Naive B cell (primary cell): ENCODE data around the gene FFAR1. TPM values are rescaled to one million over a fixed set of nuclear protein-coding genes. Genes with fewer than 3 reads are reported as not detected.

ENCODE experiments used
- ATAC-seq, 2 donors: fragments of 150-1000 bp; cut with Tn5 transposase; 2 replicates each; pipeline ENCODE4 v1.10.0; 2021; ENCODE audit warnings: low read depth in 2 of 2, mild to moderate bottlenecking in 2 of 2, moderate library complexity in 2 of 2
- DNase-seq: peaks from one replicate; pipeline ENCODE4 v3.0.0; 2022
- H3K27ac Mint-ChIP-seq, 6 donors: one replicate each; pipeline ENCODE4 v1.8.0; 2020 to 2022; ENCODE audit warnings: mild to moderate bottlenecking in 6 of 6, mixed read lengths in 6 of 6, moderate library complexity in 5 of 6, inconsistent platforms in 2 of 6
- H3K27me3 Mint-ChIP-seq, 3 donors: one replicate each; pipeline ENCODE4 v1.8.0; 2021 to 2022; ENCODE audit warnings: mixed read lengths in 3 of 3, mild to moderate bottlenecking in 1 of 3
- H3K36me3 Mint-ChIP-seq, 2 donors: one replicate each; pipeline ENCODE4 v1.8.0; 2020 to 2022; ENCODE audit warnings: mixed read lengths in 2 of 2, inconsistent platforms in 1 of 2, mild to moderate bottlenecking in 1 of 2
- H3K4me1 Mint-ChIP-seq, 3 donors: one replicate each; pipeline ENCODE4 v1.8.0; 2020 to 2022; ENCODE audit warnings: mixed read lengths in 3 of 3, inconsistent platforms in 1 of 3, mild to moderate bottlenecking in 1 of 3, moderate library complexity in 1 of 3
- H3K4me3 Mint-ChIP-seq, 8 donors: one replicate each; pipeline ENCODE4 v1.8.0; 2020 to 2022; ENCODE audit warnings: mild to moderate bottlenecking in 8 of 8, mixed read lengths in 8 of 8, moderate library complexity in 8 of 8, inconsistent platforms in 2 of 8
- H3K9me3 Mint-ChIP-seq, 7 donors: one replicate each; pipeline ENCODE4 v1.8.0; 2020 to 2022; ENCODE audit warnings: mixed read lengths in 7 of 7, mild to moderate bottlenecking in 5 of 7, inconsistent platforms in 2 of 7, moderate library complexity in 1 of 7
- polyA plus RNA-seq, 6 donors: library from polyadenylated mRNA; unstranded; fragments of 300-500 nt; fragmentation: Illumina TruSeq; gene quantifications; one replicate each; pipeline ENCODE4 v1.2.3, GENCODE V29; 2021; ENCODE audit warnings: low read depth in 6 of 6

FFAR1 gene
- polyA plus RNA-seq, 6 donors from 2014 or later = 0.14 to 1.9 (median 0.75) TPM

DNA sequence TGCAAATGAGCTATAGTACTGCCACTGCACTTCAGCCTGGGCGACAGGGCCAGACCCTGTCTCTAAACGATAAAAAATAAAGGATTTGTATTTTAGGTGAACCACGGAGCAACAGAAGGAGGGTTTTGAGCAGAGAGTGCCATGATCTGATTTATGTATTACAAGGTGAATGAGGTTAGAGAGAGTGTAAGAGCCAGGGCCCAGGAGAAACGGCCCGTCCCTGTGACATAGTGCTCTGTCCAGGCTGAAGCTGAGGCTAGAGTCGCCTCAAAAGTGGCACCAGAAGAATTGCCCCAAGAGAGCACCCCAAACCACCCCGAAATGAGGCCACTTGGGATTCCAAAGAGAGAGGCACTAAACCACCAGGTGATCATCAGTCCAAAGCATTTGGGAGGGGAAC lies 38.8 kb upstream of the FFAR1 start:
- Mint-ChIP-seq H3K4me1 (peaks cover 53 to 76% (median 73%) of the 10 kb centered on the region in 3 donors), H3K36me3 (no peaks in the 10 kb centered on the region), H3K27me3 (no peaks in the 10 kb centered on the region), H3K4me3 (peak overlapping the region in 2 of 8 donors; percentile 2 to 69), H3K27ac (peak overlapping the region in 5 of 6 donors; percentile 51 to 71 (median 64)), H3K9me3 (no peaks in the 10 kb centered on the region)
- DNase-seq = no peak
- no peak for ATAC-seq

DNA sequence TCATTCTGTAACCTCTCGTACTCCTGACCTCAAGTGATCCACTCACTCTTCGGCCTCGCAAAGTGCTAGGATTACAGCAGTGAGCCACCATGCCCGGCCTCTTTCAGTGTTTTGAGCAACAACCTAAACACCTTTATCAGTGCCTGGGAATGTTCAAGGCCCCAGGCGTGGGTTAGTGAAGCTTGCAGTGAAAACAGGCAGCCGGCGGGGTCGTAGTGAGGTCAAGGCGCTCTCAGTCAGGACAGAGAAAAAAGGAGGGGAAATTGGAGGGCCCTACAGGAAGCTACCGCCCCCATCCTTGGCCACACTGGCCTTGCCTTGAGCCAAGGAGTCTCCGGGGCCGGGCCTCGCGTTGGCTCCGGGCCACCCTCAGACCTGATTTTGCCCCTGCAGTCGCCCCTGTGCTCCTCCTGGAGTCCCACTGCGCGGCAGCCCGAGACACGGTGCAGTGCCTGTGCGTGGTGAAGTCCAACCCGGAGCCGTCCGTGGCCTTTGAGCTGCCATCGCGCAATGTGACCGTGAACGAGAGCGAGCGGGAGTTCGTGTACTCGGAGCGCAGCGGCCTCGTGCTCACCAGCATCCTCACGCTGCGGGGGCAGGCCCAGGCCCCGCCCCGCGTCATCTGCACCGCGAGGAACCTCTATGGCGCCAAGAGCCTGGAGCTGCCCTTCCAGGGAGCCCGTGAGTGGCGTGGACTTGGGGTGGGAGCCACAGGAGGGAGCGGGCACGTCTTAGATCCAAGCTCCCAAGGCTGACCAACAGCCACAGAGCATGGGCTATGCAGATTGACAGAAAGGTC lies 38.0 kb upstream of the FFAR1 start:
- H3K9me3 Mint-ChIP-seq = no peaks in the 10 kb centered on the region
- DNase-seq (no peak), ATAC-seq (no peak)
- H3K27ac Mint-ChIP-seq = peak overlapping the region in 2 of 6 donors; percentile 51 to 85
- H3K4me1 Mint-ChIP-seq = peaks cover 53 to 79% (median 78%) of the 10 kb centered on the region in 3 donors
- H3K27me3 Mint-ChIP-seq = no peaks in the 10 kb centered on the region
- H3K36me3 Mint-ChIP-seq = no peaks in the 10 kb centered on the region
- H3K4me3 Mint-ChIP-seq = peak overlapping the region in 3 of 8 donors; percentile 25 to 44 (median 40)

DNA sequence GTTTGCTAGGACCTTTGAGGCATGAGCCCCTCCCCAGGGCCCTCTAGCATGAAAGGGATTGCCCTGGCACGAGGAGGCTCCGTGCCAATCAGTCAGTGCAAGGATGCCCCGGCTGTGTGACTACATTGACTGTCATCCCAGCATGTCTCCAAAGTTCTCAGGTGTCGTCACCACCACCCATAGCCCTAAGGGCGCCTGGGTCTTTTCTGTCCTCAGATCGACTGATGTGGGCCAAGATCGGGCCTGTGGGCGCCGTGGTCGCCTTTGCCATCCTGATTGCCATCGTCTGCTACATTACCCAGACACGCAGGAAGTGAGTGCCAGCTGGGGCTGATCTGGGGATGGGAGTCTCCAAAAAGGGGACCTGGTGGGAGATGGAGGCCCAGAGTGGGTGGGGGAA lies 37.4 kb upstream of the FFAR1 start:
- Mint-ChIP-seq H3K4me3 (peak overlapping the region in 1 of 8 donors; percentile 56), H3K4me1 (peaks cover 53 to 79% (median 77%) of the 10 kb centered on the region in 3 donors), H3K36me3 (no peaks in the 10 kb centered on the region), H3K27me3 (no peaks in the 10 kb centered on the region), H3K9me3 (no peaks in the 10 kb centered on the region), H3K27ac (peak overlapping the region in 2 of 6 donors; percentile 58 to 61)
- DNase-seq (no peak), ATAC-seq (no peak)

DNA sequence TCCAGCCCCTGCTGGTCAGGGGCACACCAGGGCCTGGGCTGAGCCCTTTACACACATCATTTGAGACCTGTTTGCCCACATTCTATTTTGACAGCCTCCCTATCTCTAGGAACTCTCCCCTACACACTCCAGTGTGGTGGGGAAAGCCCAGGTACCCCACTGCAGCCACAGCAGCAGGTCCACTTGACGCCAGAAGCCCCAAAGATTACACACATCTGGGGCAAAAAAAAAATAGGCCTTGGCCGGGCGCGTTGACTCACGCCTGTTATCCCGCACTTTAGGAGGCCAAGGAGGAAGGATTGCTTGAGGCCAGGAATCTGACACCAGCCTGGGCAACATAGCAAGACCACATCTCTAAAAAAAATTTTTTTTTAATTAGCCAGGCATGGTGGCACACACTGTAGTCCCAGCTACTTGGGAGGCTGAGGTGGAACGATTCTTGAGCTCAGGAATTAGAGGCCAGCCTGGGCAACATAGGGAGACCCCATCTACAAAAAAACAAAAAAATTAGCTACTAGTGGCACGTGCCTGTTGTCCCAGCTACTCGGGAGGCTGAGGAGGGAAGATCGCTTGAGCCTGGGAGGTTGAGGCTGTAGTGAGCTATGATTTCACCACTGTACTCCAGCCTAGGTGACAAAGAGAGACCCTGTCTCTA lies 36.8 kb upstream of the FFAR1 start:
- Mint-ChIP-seq H3K4me1 (peaks cover 55 to 83% (median 74%) of the 10 kb centered on the region in 3 donors), H3K4me3 (no peak overlapping the region), H3K27ac (peak overlapping the region in 4 of 6 donors; percentile 54 to 84 (median 70)), H3K9me3 (no peaks in the 10 kb centered on the region), H3K27me3 (no peaks in the 10 kb centered on the region), H3K36me3 (no peaks in the 10 kb centered on the region)
- no peak for ATAC-seq
- no peak for DNase-seq

DNA sequence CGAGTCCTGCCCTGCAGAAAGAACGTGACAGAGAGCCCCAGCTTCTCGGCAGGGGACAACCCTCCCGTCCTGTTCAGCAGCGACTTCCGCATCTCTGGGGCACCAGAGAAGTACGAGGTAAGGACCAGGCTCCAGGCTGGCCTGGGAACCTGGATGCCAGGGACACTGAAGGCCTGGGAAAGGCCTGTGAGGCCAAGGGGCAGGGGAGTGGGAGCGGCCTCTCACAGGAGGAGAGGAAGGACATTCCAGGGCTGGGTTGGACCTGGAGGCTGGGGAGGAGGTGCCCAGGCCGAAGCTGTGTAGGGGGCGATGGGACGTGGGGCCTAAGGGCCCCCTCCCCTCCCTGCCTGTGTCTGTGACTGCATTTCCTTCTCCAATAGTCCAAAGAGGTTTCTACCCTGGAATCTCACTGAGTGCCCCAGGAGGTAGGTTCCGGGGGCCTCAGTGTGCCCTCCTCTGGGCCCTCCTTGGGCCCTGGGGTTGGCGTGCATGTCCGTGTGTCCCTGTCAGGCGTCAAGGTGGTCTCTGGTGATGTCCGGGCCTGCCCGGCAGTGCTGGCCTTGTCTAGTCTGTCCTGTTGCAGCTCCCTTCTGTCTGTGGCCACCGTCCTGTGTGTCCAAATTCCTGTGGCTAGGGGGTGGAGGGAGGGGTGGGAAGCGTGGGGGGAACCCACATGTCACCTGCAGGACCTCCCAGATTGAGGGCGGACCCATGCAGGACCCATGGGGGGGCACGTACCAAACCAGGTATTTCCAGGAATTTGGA lies 35.6 kb upstream of the FFAR1 start:
- H3K4me1 Mint-ChIP-seq = peaks cover 50 to 84% (median 75%) of the 10 kb centered on the region in 3 donors
- ATAC-seq (no peak), DNase-seq (no peak)
- H3K4me3 Mint-ChIP-seq = peak overlapping the region in 3 of 8 donors; percentile 21 to 36 (median 22)
- H3K27me3 Mint-ChIP-seq = no peaks in the 10 kb centered on the region
- H3K27ac Mint-ChIP-seq = peak overlapping the region in 2 of 6 donors; percentile 72 to 84
- H3K36me3 Mint-ChIP-seq = no peaks in the 10 kb centered on the region
- no peaks in the 10 kb centered on the region for H3K9me3 Mint-ChIP-seq

DNA sequence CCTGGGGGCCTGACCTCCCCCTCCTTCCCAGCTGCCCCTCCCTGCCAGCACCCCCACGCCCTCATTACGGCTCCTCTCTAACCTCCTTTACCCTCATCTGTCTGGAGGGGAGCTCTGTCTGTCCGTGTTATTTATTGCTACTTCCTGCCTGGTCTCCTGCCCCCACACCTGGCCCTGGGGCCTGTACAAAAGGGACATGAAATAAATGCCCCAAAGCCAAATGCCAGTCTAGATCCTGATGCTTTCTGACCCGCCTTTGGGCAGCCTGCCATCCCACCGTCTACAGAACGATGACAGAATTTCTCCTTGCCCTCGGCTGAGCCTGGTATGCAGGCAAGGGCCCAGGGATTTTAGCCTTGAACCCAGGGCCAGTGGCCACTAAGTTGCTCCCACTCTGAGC lies 34.1 kb upstream of the FFAR1 start:
- Mint-ChIP-seq H3K27me3 (no peaks in the 10 kb centered on the region), H3K36me3 (no peaks in the 10 kb centered on the region), H3K4me3 (peak overlapping the region in 1 of 8 donors; percentile 57), H3K4me1 (peaks cover 49 to 84% (median 73%) of the 10 kb centered on the region in 3 donors), H3K9me3 (no peaks in the 10 kb centered on the region), H3K27ac (peak overlapping the region in 2 of 6 donors; percentile 49 to 76)
- DNase-seq (no peak), ATAC-seq (no peak)

DNA sequence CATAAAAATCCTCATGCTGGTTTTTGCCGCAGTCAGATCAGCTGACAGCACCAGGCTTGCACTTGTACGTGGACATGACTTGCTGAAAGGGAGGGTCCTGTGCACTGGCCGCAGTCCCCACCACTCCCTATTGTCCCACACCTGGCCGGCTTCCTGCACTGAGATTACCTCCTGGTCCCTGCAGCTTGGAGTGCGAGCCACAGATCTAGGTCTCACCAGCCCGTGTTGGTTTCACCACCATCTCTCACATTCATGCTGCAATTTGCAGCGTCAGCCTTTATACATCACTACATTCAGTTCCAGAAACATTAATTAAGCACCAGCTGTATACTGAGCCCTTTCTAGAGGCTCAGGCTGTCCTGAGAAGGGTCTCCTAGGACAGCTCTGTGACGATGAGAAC lies 33.7 kb upstream of the FFAR1 start:
- no peaks in the 10 kb centered on the region for H3K36me3 Mint-ChIP-seq
- no peak for DNase-seq
- H3K9me3 Mint-ChIP-seq = no peaks in the 10 kb centered on the region
- peak overlapping the region in 4 of 6 donors; percentile 40 to 95 (median 66) for H3K27ac Mint-ChIP-seq
- H3K4me1 Mint-ChIP-seq = peaks cover 52 to 84% (median 73%) of the 10 kb centered on the region in 3 donors
- H3K27me3 Mint-ChIP-seq = no peaks in the 10 kb centered on the region
- ATAC-seq = no peak
- H3K4me3 Mint-ChIP-seq = peak overlapping the region in 2 of 8 donors; percentile 47 to 67

DNA sequence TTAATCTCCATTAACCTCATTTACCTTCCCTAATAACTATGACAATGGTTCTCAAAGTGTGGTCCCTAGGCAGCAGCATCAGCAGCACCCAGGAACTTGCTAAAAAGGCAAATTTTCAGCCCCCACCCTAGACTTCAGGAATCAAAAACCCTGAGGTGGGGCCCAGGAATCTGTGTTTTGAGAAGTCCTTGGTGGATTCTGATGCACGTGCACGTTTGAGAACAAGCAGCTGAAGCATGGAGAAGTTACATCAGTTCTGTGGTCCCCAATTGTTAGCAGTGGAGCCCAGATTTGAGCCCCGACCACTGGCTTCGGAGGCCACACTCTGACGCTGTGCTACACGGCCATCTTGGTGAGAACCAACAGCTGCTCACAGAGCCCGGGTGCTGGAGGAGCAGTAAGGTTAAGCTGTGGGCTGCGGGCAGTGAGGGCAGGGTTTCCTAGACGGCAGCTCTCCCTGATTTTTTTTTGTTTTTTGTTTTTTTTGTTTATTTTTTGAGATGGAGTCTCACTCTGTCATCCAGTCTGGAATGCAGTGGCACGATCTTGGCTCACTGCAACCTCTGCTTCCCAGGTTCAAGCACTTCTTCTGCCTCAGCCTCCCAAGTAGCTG lies 32.7 kb upstream of the FFAR1 start:
- no peak for ATAC-seq
- peaks cover 51 to 87% (median 73%) of the 10 kb centered on the region in 3 donors for H3K4me1 Mint-ChIP-seq

DNA sequence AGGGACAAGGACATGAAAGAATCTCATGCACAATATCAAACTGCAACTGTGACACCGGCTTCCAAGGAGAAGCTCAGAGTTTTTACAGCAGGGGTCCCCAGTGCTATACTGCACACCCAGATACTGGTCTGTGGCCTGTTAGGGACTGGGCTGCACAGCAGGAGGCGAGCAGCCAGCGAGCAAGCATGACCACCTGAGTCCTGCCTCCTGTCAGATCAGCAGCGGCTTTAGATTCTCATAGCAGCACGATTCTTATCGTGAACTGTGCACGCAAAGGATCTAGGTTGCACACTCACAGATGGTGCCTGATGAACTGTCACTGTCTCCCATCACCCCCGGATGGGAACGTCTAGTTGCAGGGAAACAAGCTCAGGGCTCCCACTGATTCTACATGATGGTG lies 31.8 kb upstream of the FFAR1 start:
- H3K36me3 Mint-ChIP-seq = no peaks in the 10 kb centered on the region

More for the DNA sequence above, 32.7 kb upstream of the FFAR1 start:
- no peak for DNase-seq
- no peaks in the 10 kb centered on the region for H3K36me3 Mint-ChIP-seq
- H3K9me3 Mint-ChIP-seq = no peaks in the 10 kb centered on the region
- H3K27ac Mint-ChIP-seq = peak overlapping the region in 2 of 6 donors; percentile 68 to 95
- peak overlapping the region in 3 of 8 donors; percentile 6 to 37 (median 20) for H3K4me3 Mint-ChIP-seq
- no peaks in the 10 kb centered on the region for H3K27me3 Mint-ChIP-seq

DNA sequence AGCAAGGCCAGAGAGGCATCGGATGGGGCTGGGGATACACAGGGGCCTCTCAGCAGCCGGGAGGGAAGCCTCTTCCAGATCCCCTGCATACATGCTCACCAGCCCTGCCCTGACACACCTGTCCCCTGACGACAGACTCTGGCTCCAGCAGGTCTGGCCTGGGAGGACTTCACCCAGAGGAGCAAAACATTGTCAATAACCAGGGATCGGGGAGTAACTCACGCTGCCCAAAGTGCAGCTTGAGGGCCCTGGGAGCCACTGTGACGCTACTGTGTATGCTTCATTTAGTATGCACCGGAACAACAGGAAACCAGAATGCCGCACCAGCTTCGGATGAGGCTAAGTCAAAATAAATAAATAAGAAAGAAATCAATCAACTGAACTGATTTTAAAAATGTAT lies 31.1 kb upstream of the FFAR1 start:
- H3K9me3 Mint-ChIP-seq = no peaks in the 10 kb centered on the region
- ATAC-seq = peak; percentile 48 to 53
- peaks cover 55 to 92% (median 79%) of the 10 kb centered on the region in 3 donors for H3K4me1 Mint-ChIP-seq

More for the DNA sequence above, 31.8 kb upstream of the FFAR1 start:
- Mint-ChIP-seq H3K27me3 (no peaks in the 10 kb centered on the region), H3K9me3 (no peaks in the 10 kb centered on the region), H3K4me3 (peak overlapping the region in 3 of 8 donors; percentile 23 to 74 (median 68)), H3K27ac (peak overlapping the region in 4 of 6 donors; percentile 14 to 95 (median 72)), H3K4me1 (peaks cover 54 to 88% (median 75%) of the 10 kb centered on the region in 3 donors)
- ATAC-seq = no peak
- DNase-seq = no peak

DNA sequence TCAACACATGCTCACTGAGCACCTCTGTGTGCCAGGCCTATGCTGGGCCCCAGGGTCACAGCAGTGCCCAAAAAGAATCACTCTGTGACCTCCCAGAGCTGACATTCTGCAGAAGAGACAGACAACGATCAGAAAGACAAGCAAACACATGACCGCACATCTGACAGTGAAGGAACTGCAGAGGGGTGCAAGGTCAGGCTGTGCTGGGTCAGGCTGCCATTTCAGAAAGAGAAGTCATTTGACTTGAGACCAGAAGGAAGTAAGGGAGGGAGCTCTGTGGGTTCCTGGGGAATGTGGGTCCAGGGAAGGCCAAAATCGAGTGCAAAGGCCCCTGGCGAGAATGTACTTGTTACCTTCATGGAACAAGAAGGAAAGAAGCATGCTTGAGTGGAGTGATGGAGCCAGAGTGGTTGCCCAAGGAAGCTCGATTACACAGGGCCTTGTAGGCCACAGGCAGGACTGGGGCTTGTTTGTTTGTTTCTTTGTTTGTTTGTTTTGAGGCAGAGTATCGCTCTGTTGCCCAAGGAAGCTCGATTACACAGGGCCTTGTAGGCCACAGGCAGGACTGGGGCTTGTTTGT lies 30.1 kb upstream of the FFAR1 start:
- H3K27ac Mint-ChIP-seq = peak overlapping the region; percentile 83 to 99 (median 95)

More for the DNA sequence above, 31.1 kb upstream of the FFAR1 start:
- Mint-ChIP-seq H3K36me3 (no peaks in the 10 kb centered on the region), H3K4me3 (peak overlapping the region; percentile 35 to 89 (median 70)), H3K27me3 (no peaks in the 10 kb centered on the region), H3K27ac (peak overlapping the region; percentile 90 to 99 (median 95))
- no peak for DNase-seq

DNA sequence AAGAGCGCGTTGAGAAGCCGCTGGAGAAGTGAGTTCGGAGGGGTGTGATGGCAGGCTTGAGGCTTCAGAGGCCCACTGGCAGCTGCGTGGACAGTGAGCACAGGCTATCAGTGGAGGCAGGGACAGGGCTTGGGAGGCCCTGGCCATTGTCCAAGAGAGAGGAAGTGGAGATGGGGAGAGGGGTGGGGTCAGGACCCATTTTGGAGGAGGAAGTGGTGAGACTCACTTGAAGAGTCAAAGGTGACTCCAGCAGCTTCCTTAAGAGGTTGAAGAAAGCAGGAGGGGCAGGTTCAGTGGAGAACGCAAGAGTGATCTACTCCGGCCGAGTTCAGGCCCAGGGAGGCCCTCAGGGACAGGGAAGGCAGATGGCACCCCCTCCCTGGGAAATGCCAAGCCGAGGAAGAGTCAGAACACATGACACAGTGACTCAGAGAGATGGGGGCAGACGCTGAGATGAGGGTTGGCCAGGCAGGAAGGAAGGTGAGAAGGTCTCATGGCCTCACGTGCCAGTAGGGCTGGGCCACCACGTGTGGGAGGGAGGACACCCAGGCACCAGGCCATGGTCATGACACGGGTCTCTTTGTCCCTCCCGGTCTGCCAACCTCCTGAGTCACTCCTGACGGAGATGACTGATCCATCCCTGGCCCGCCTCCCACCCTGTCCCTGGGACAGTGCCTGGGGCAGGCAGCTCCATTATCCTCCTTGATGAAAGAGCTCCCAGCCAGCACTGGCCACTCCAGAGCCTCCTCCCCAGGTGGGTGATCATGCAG lies 28.8 kb upstream of the FFAR1 start:
- H3K27me3 Mint-ChIP-seq = no peaks in the 10 kb centered on the region
- DNase-seq = peak; percentile 50

More for the DNA sequence above, 30.1 kb upstream of the FFAR1 start:
- Mint-ChIP-seq H3K4me1 (peaks cover 58 to 97% (median 85%) of the 10 kb centered on the region in 3 donors), H3K9me3 (peaks cover 0 to 1% (median 0%) of the 10 kb centered on the region in 7 donors), H3K27me3 (no peaks in the 10 kb centered on the region), H3K36me3 (no peaks in the 10 kb centered on the region), H3K4me3 (peak overlapping the region; percentile 16 to 89 (median 70))
- DNase-seq (no peak), ATAC-seq (no peak)

More for the DNA sequence above, 28.8 kb upstream of the FFAR1 start:
- ATAC-seq = peak in 1 of 2 donors; percentile 7
- Mint-ChIP-seq H3K4me3 (peak overlapping the region; percentile 69 to 89 (median 78)), H3K27ac (peak overlapping the region; percentile 95 to 99 (median 98)), H3K9me3 (peaks cover 0 to 1% (median 0%) of the 10 kb centered on the region in 7 donors), H3K4me1 (peaks cover 56 to 94% (median 81%) of the 10 kb centered on the region in 3 donors), H3K36me3 (no peaks in the 10 kb centered on the region)
